Activated CD4-positive, alpha-beta T cell treated with anti-CD3 and anti-CD28 coated beads, Interleukin-2, Interleukin-6, amounts not matched to agents 100 ng/mL and 50 ng/mL, durations not matched to agents 16 hours and 8 hours (primary cell): ENCODE measurements around the gene PAQR5.
"Not testable (repeated sequence)": the region's sequence is repeated elsewhere in the genome, so short reads cannot be mapped to it uniquely, and the experiment has no call there.

ENCODE experiments used
- DNase-seq: peaks from one replicate; pipeline ENCODE4 v3.0.0-alpha.2; 2020

PAQR5 gene

DNA sequence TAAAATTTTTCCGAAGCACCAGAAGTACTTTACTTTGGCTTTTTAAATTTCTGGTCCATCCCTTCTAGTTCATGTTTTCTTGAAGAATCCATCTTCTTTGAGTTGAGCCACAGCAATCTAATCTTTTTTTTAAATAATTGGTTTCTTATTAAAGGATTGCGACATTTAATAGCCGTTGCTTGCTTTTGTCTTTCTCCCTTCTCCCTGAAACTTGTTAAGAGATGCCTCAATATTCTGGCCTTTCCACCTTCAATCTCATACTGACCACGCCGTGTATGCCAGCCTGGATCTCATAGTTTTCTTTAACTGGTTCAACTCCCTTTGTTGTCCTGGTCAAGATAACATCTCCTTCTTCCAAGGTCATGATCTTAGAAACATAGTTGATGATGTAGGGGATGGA is 135.5 kb downstream of the PAQR5 start:
- DNase-seq, result no peak

DNA sequence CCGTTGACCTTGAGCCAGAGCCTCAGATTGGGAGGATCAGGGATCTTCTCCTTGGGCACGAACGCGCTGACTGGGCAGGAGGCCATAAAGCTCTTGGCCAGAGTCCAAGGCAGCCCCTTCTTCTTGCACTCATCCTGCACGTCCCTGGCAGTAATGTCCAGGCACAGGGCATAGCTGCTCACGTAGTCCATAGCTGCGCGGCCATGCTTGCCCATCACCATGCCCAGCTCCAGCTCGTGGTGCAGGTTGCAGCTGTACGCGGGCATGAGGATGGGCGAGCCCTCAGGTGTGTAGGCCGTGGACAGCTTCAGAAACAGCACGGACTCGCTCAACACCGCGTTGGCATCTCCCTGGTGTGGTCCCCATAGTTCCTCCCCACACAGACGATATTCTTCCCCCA is 136.0 kb downstream of the PAQR5 start:
- DNase-seq, result no peak

DNA sequence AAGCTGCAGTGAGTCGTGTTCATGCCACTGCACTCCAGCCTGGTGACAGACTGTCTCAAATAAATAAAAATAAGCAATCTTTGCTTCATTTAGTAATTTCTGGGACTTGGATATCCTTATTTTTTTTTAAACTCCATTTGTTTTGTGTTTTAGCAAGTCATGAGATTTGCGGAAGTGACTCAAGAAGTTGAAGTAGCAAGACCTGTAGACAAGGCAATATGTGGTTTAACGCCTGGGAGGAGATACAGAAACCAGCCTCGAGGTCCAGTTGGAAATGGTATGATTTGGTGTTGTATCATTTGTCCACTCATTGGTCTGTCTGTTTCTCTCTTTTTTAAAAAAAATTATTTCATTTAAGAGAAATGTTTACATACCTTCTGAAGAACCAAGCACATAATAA is 137.3 kb downstream of the PAQR5 start:
- DNase-seq, result no peak

DNA sequence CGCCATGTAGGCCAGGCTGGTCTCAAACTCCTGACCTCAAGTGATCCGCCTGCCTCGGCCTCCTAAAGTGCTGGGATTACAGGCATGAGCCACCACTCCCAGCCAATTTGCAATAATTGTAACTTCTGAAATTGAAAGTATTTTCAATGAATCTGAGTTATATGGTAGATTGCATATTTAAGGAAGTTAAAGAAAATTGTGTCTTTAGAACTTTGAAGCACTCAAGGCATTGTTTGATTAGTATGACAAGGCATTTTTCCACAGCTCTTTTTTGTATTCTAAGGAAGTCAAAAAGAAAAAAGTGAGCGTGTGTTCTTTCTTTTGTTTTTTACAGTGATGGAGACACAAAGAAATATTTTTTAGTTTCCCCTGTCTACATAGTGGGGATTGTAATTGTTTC is 138.2 kb downstream of the PAQR5 start:
- DNase-seq, result no peak

DNA sequence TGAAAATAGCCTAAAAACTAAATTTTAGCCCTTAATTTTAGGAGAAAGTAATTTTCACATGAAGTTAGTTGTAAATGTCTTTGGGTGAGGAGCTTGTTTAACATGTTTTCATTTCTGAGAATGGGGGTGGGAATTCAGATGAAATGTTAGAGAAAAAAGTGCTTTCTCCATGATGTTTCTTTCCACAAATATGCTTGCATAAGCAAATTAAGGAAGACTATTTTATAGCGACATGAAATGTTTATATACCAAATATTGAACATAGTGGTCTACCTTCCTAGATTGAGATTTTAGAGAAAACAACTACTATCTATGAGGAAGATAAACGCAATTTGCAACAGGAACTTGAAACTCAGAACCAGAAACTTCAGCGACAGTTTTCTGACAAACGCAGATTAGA is 140.9 kb downstream of the PAQR5 start:
- no peak for DNase-seq

DNA sequence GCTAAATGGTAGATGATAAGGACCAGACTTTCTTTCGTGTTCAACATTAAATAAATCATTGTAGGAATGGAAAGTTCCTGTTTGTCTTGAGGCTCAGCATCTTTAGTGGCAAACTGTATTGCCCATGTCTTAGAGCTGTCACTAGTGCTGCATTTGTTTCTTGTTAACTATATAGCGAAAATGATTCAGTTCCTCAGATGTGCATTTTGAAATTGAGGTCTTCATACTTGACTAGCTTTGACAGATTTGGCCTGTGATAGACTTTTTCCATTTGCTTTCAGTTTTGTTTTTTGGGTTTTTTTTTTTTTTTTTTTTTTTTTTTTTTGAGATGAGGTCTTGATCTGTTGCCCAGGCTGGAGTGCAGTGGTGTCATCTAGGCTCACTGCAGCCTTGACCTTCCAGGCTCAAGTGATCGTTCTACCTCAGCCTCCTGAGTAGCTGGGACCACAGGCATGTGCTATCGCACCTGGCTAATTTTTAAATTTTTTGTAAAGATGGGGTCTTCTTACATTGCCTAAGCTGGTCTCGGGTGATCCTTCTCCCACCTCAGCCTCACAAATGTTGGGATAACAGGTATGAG is 144.4 kb downstream of the PAQR5 start:
- DNase-seq, result peak; percentile 17

DNA sequence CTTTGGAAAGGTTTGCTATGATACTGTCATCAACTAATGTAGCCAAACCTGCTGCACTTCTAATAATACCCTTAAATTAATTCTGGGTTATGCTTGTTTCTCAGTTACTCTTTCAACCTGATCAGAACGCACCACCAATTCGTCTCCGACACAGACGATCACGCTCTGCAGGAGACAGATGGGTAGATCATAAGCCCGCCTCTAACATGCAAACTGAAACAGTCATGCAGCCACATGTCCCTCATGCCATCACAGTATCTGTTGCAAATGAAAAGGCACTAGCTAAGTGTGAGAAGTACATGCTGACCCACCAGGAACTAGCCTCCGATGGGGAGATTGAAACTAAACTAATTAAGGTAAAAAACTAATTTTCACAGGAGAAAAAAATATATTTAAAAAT is 146.0 kb downstream of the PAQR5 start:
- no peak for DNase-seq

DNA sequence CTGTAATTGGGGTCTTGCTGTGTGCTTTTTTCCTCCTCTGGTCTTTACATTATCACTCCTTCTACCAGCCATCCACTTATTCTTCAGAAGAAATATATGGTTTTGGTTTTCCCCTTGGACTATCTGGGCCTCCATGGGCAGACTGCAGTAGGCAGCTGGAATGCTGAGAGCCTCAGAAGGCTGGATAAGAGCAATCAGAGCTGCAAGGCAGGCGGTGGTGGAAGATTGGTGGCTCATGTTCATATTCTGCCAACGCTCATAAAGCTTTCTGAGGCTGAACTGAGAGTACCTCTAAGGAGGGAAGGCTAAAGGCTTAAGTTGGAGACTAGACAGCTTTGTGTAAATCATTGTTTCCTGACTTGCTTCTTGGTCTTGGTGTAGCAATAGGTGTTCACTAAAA is 148.2 kb downstream of the PAQR5 start:
- no peak for DNase-seq

DNA sequence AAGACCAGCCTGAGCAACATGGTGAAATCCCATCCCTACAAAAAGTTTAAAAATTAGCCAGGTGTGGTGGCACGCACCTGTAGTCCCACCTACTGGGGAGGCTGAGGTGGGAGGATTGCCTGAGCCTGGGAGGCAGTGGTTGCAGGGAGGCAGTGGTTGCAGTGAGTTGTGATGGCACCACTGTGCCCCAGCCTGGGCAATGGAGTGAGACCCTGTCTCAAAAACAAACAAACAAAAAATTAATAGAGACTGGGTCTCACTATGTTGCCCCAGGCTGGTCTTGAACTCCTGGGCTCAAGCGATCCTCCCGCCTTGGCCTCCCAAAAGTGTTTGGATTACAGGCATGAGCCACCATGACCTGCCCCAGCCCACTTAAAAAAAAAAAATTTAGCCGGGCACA is 151.5 kb downstream of the PAQR5 start:
- DNase-seq, result not testable (repeated sequence)

DNA sequence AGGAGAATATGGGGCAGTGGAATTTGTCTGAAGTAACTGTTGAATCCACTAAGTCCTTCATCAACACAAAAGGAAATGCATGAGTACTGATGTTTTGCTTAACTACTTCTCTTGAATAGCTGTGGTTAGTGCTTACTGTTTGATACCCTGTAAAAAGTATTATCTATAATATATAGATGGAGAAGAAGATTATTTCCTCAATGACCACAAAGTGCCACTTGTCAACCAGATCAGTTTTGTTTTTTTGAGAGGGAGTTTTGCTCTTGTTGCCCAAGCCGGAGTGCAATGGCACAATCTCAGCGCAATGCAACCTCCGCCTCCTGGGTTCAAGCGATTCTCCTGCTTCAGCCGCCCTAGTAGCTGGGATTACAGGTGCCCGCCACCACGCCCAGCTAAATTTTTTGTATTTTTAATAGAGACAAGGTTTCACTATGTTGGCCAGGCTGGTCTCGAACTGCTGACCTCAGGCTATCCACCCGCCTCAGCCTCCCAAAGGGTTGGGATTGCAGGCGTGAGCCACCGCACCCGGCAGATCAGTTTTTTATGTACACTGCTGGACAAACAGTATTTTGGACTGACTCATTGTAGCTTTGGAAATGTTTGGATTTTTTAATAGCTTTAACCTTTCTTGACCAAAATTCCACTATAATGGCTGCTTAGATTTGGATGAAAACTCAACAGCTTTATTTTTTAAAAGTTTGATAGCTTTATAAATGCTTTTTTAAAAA is 152.4 kb downstream of the PAQR5 start:
- no peak for DNase-seq

DNA sequence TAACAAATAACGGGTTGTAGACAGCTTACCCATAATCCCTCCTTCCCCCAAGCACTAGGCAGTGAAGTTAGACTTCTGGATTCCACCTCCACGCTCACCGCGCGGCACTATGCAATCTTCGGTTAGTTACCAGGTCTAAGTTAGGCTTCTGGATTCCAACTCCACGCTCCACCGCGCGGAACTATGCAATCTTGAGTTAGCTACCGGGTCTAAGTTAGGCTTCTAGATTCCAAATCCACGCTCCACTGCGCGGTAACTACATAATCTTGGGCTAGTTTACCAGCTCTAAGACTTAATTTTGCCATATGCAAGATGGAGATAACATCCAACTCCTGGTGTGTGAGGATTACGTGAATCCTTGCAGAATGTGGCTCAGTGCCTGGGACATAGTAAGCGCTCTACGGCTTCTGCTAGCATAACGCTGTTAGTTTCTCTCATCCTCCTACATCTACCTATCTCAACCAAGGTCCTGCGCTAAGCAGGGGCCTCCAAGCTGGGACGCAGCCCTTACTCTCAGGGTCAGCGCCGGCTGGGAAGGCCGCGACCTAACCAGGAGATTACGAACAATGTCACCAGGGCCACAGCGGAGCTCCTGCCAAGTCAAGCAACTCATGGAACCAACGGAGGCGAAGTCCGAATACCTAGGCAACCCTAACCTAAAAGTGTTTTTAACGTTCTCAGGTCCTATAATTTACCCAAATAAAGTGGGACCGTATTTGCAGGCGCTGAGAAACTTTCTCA is 153.4 kb downstream of the PAQR5 start:
- DNase-seq, result peak; percentile 41

DNA sequence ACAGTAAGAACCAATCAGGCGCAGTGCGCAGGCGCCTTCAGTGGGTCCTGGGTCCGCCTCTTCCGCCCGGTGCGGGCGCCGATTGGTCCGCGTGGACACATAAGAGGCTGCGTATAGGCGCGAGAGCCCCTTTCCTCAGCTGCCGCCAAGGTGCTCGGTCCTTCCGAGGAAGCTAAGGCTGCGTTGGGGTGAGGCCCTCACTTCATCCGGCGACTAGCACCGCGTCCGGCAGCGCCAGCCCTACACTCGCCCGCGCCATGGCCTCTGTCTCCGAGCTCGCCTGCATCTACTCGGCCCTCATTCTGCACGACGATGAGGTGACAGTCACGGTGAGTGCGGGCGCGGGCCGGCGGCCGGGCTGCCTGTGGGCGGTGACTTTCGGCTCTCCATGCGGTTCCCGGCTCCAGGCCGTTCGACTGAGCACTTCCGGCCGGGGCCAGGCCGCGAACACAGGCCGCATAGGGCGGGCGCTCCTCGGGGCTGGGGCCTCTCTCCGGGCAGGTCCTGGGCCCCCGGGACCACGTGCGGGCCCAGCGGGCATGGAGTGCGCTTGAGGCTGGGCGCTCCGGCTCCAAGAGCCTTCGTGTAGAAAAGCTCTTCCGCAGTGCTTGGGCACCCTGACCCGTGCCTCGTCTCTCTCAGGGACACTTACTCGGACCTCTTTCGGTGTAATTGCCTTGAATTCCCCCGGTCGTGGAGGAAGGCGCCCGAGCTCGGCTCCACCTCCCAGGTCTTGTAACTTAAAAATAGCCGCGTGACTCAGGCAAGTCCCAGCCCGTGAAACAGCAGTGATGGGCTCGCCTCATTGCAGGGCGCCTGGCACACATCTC is 154.2 kb downstream of the PAQR5 start, which contains the start of gene RPLP1:
Gene RPLP1 (plus strand): TSS at position 127 of the 830 bp plus-strand sequence. CDS start 131 bp downstream, at position 258.
- peak; percentile 97 for DNase-seq

DNA sequence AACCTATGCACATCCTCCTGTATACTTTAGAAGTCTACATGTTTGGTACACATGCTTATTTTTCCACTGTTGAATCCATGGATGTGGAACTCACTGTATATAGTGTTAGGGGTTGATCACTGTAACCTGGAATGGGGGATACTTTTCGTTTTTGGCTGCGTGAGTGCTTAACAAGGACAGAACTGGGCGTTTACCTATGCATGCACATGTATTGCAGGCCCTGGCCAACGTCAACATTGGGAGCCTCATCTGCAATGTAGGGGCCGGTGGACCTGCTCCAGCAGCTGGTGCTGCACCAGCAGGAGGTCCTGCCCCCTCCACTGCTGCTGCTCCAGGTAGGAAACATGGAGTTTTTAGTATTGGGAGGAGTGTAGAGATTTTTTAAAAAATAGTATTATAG is 156.2 kb downstream of the PAQR5 start:
- peak; percentile 18 for DNase-seq

DNA sequence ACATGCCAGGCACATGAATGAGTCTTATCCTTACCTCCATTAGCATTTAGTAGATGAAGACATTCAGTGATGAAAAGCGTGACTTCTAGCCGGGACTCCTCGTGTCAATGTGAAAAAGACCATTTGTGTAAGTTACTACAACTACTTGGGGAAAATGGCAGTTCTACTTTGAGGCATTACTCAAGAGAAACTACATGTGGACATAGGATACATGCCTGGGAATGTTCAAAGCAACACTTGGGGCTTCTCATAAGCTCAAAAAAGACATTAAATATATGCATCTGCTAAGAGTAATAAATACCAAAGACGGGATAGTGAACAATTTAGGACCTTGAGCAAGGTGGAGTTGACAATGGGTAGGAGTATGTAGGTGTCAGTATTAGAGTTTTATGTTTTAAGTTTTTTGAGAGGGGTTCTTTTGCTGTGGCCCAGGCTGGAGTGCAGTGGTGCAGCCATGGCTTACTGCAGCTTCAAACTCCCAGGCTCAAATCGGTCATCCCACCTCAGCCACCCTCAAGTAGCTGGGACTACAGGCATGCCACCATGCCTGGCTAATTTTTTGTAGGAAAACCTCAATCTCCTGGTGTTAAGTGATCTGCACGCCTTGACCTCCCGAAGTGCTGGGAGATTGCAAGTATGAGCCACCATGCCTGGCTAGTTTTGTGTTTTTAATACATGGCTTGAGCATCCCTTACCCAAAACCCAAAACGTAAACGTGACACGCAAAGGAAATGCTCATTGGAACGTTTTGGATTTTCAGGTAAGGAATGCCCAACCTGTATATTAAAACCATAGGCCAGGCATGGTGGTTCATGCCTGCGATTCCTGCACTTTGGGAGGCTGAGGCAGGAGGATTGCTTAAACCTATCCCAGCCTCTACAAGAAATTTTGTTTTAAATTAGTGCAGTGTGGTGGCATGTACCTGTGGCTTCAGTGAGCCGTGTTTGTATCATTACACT is 157.8 kb downstream of the PAQR5 start:
- DNase-seq, result peak; percentile 9
